ENCODE measurements around the gene TRAPPC1. TPM values are rescaled to one million over a fixed set of nuclear protein-coding genes. Genes with fewer than 3 reads are reported as not detected.
A peak's percentile ranks its signal among the peaks of the same experiment; 100 is the strongest.

TRAPPC1 gene
- total RNA-seq, 1 donor from 2014 or later: 111 TPM

DNA sequence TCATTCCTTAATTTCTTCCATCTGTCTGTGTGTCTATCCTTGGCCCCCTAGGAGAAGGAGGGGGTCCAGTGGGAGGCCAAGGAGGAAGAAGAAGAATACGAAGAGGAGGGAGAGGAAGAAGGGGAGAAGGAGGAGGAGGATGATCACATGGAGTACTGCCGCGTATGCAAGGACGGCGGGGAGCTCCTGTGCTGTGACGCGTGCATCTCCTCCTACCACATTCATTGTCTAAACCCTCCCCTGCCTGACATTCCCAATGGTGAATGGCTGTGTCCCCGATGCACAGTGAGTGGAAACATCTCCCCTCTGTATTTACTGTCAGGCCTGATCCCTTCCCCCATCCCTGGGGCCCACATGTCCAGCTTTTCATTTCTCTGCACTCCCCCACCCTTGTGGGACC lies 36.9 kb downstream of the TRAPPC1 start:
- Mint-ChIP-seq H3K27me3 (ENCODE audit: low read depth) (no peaks in the 10 kb centered on the region), H3K4me3 (no peak overlapping the region), H3K27ac (no peak overlapping the region), H3K4me1 (no peaks in the 10 kb centered on the region), H3K9me3 (no peaks in the 10 kb centered on the region), H3K36me3 (peaks cover 57% of the 10 kb centered on the region)
- TF ChIP-seq CTCF (IDR thresholded peaks at IDR 0.05; ENCODE audit: unreplicated experiment): no peak
- DNase-seq (ENCODE audit: low spot score in 2 of 2, unreplicated experiment in 2 of 2): no peak

- Mint-ChIP-seq H3K36me3 (peaks cover 51% of the 10 kb centered on the region), H3K27me3 (ENCODE audit: low read depth) (no peaks in the 10 kb centered on the region), H3K27ac (no peak overlapping the region), H3K4me1 (no peaks in the 10 kb centered on the region), H3K4me3 (no peak overlapping the region), H3K9me3 (no peaks in the 10 kb centered on the region)
- no peak for TF ChIP-seq CTCF (IDR thresholded peaks at IDR 0.05; ENCODE audit: unreplicated experiment)
- no peak for DNase-seq (ENCODE audit: low spot score in 2 of 2, unreplicated experiment in 2 of 2)
Measured at GRCh38 chr17:7894226-7894625, 37.5 kb downstream of the TRAPPC1 start.

DNA sequence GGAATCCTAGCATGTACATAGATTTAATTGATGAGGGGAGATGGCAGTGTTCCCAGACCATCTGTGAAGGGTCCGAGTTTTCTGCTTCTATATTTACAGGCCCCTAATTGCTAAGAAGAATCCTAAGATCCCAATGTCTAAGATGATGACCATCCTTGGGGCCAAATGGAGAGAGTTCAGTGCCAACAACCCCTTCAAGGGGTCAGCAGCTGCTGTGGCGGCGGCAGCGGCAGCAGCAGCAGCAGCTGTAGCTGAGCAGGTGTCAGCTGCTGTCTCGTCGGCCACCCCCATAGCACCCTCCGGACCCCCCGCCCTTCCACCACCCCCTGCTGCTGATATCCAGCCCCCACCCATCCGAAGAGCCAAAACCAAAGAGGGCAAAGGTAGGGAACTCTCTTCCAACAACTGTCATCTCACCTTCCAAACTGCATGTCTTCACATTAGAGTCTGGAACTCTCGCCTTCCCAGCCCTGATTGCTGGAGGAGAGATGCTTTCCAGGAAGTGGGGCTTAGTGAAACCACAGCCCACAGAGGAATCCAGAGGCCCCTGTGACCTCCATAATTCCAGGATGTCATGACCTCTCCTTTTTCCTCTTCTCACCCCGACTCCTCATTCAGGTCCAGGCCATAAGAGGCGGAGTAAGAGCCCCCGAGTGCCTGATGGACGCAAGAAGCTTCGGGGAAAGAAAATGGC lies 38.4 kb downstream of the TRAPPC1 start:
- no peak overlapping the region for H3K4me3 Mint-ChIP-seq
- TF ChIP-seq CTCF (IDR thresholded peaks at IDR 0.05; ENCODE audit: unreplicated experiment): no peak
- peaks cover 49% of the 10 kb centered on the region for H3K36me3 Mint-ChIP-seq

GRCh38 chr17:7889166-7889955 lies 42.4 kb downstream of the TRAPPC1 start:
- no peaks in the 10 kb centered on the region for H3K9me3 Mint-ChIP-seq
- H3K4me3 Mint-ChIP-seq: no peak overlapping the region
- H3K36me3 Mint-ChIP-seq: peaks cover 21% of the 10 kb centered on the region
- H3K4me1 Mint-ChIP-seq: peaks cover 6% of the 10 kb centered on the region
- TF ChIP-seq CTCF (IDR thresholded peaks at IDR 0.05; ENCODE audit: unreplicated experiment): no peak
- no peaks in the 10 kb centered on the region for H3K27me3 Mint-ChIP-seq (ENCODE audit: low read depth)
- no peak overlapping the region for H3K27ac Mint-ChIP-seq
- DNase-seq (ENCODE audit: low spot score in 2 of 2, unreplicated experiment in 2 of 2): peak; percentile 72 to 77

More for the DNA sequence above, 38.4 kb downstream of the TRAPPC1 start:
- Mint-ChIP-seq H3K27me3 (ENCODE audit: low read depth) (no peaks in the 10 kb centered on the region), H3K27ac (no peak overlapping the region), H3K4me1 (no peaks in the 10 kb centered on the region), H3K9me3 (no peaks in the 10 kb centered on the region)
- no peak for DNase-seq (ENCODE audit: low spot score in 2 of 2, unreplicated experiment in 2 of 2)

GRCh38 chr17:7888184-7888920 lies 43.4 kb downstream of the TRAPPC1 start, which contains the start of gene CHD3:
TSS of gene CHD3 (plus strand) at chr17:7888789. CDS start at chr17:7889001, 212 bp downstream.
- peaks cover 11% of the 10 kb centered on the region for H3K36me3 Mint-ChIP-seq
- DNase-seq (ENCODE audit: low spot score in 2 of 2, unreplicated experiment in 2 of 2): peak in 1 of 2 experiments; percentile 58
- no peak for TF ChIP-seq CTCF (IDR thresholded peaks at IDR 0.05; ENCODE audit: unreplicated experiment)
- no peak within 1 kb of the TSS for H3K27ac Mint-ChIP-seq
- H3K27me3 Mint-ChIP-seq (ENCODE audit: low read depth): no peaks in the 10 kb centered on the region
- peaks cover 6% of the 10 kb centered on the region for H3K4me1 Mint-ChIP-seq
- no peak within 1 kb of the TSS for H3K4me3 Mint-ChIP-seq
- no peaks in the 10 kb centered on the region for H3K9me3 Mint-ChIP-seq

Measured in mesothelial cell of epicardium (in vitro differentiated cells).